Epithelial cell of proximal tubule (primary cell): ENCODE measurements around the gene CNPY1. TPM values are rescaled to one million over a fixed set of nuclear protein-coding genes. Genes with fewer than 3 reads are reported as not detected.

Experiments used
- DNase-seq: peaks from one replicate; pipeline ENCODE4 v3.0.0-alpha.2; 2011; ENCODE audit warnings: low read depth
- H3K4me3 ChIP-seq: 2 replicates; pipeline ENCODE4 v1.5.1; 2011; ENCODE audit warnings: low read depth, mild to moderate bottlenecking, low read length
- total RNA-seq: library from RNA; depleted of rRNA; stranded (reverse); fragments of >200 nt; gene quantifications from 2 replicates; pipeline ENCODE4 v1.2.3, GENCODE V29; 2015
- TF ChIP-seq, protein P1 (sequence below): conservative IDR thresholded peaks from 2 replicates; pipeline ENCODE4 v1.5.1; 2012; ENCODE audit warnings: low read depth, mild to moderate bottlenecking, low read length

CNPY1 gene
- total RNA-seq, 1 donor from 2014 or later, result not detected

DNA sequence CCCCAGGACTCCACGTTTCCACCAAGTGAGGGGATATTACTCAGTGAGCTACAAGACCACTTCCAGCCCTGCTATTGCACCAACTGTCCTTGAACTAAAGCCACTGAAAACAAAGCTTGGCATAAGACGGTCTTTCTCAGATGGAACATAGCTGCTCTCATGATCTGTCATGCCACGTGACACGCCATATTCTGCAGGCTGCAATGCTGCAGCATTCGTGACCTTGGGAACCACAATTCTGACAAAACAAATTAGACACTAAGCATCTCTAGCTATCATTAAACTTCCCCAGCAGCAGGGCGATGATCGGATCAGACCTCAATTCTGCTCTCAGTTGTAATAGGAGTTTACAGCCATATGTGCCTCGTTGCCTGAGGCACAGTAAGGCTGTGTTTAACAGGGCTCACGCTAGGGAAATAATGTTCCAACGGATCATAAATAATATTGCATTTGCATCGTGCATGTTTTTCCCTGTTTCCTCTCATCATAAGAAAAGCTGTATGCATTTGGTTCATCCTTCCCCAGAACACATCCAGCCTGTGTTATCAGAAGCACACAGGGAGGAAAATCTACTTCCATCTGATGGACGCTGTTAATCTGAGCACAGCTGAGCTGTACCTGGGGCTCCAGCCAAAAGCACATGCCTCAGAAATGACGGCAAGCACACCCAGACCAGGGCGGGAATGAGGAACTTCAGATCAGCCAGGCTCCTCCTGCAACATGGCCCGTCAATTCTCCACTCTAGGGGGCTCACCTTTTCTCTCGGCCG, 38.6 kb upstream of the CNPY1 start:
- DNase-seq, result no peak
- TF ChIP-seq, protein P1, sequence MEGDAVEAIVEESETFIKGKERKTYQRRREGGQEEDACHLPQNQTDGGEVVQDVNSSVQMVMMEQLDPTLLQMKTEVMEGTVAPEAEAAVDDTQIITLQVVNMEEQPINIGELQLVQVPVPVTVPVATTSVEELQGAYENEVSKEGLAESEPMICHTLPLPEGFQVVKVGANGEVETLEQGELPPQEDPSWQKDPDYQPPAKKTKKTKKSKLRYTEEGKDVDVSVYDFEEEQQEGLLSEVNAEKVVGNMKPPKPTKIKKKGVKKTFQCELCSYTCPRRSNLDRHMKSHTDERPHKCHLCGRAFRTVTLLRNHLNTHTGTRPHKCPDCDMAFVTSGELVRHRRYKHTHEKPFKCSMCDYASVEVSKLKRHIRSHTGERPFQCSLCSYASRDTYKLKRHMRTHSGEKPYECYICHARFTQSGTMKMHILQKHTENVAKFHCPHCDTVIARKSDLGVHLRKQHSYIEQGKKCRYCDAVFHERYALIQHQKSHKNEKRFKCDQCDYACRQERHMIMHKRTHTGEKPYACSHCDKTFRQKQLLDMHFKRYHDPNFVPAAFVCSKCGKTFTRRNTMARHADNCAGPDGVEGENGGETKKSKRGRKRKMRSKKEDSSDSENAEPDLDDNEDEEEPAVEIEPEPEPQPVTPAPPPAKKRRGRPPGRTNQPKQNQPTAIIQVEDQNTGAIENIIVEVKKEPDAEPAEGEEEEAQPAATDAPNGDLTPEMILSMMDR, result no peak
- H3K4me3 ChIP-seq, result no peak overlapping the region

DNA sequence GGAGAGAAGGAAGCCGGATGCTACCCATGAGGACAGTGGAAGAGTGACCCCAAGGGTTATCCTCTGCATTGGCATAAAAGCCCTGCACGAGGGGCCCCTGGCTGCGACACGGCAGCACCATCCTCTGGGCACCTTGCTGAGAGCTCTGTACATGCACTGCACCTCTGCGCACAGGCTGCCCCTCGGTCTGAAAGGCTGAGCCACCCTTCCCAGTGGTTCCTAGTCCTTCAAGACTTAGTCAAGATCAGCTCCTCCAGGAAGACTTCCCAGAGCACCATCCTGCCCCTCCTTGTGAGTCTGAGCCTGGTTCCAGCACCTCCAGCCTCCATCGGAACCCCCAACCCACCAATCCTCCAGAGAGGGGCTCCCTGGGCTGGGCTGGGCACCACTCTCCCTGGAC, 37.9 kb upstream of the CNPY1 start:
- TF ChIP-seq, protein P1, result no peak
- no peak overlapping the region for H3K4me3 ChIP-seq
- no peak for DNase-seq

DNA sequence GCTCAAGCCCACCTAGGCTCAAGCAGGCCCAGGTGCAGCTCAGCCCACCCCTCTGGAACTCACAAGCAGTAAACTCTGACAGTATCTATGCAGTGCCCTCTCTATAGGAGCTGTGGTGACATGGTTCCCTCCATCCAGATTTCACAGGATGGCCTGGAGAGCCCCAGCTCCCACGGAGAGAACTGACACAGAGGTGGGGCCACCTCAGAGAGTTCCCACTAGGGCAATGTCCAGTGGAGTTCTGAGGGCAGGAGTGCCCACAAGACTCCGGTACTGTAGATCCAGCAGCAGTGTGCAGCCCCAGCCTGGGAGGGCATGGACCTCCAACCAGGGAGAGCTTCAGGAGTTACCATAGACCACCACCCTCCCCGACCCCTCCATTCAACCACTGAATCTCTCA, 37.3 kb upstream of the CNPY1 start:
- TF ChIP-seq, protein P1, result no peak
- no peak for DNase-seq
- no peak overlapping the region for H3K4me3 ChIP-seq

DNA sequence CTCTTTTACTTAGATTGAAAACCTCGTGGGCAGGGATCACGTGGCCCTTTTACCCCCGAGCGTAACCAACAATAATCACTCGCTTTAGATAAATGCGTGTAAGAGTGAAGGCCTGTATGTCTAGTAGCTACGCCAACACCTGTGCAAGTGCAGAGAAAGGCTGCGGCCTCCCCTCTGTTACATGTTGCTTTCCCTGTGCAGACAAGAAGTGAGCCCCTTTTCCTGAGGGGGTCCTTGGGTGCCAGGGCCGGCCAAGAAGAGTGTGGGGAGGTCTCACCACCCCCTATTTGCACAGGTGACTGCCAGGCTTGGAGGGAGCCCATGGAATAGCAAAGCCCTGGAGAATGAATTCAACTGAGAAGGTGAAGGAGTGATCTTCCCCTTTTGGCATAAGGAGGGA, 35.6 kb upstream of the CNPY1 start:
- no peak overlapping the region for H3K4me3 ChIP-seq
- no peak for DNase-seq
- TF ChIP-seq, protein P1, result no peak

DNA sequence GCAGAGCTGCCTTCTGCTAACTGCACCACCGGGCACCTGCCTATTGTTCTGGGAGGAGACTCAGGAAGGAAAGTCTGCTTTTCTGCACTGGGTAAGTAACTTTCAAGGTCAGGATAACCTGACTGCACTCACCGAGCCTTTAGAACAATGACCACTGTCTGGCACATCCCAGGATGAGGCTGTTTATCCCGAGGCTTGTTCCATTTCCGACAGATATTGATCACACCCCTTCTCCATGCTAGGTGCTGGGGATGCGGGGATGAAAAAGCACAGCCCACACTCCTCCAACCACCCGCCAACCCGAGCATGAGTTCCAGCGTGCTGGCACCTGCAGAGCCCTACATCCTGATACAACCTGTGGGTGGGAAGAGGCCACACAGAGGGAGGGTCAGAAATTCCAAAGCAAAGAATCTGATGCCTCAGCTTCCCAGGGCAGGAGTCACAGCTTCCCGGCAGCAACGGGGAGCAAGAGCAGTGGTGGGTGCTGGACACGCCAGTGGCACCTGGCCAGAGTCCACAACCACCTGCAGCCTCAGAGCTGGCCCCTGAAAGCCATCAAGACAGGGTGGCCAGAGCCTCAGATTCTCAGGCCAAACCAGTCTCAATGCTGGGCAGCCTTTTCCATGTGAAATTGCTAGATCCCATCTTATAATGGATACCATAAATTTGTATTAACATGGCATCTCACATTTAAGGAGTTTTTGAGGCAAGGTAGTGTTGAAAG, 34.9 kb upstream of the CNPY1 start:
- no peak for DNase-seq
- H3K4me3 ChIP-seq, result no peak overlapping the region
- TF ChIP-seq, protein P1, result no peak

DNA sequence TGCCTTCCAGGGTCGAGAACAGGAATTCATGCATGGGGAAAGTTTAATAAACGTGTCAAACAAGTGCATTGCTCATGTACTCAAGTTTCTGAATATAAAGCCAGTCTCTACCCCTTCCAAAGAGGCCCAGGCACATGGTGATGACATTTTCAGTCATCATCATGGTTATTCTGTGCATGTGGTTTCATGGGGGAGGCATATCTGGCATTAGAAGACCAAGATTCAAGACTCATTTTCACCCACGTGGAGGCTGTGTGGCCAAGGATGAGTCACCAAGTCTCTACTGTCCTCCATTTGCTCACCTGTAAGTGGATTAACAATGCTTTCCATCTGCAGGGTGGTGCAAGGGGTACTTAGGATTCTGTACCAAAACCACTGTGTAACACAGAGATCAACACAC, 34.0 kb upstream of the CNPY1 start:
- TF ChIP-seq, protein P1, result no peak
- no peak for DNase-seq
- no peak overlapping the region for H3K4me3 ChIP-seq

DNA sequence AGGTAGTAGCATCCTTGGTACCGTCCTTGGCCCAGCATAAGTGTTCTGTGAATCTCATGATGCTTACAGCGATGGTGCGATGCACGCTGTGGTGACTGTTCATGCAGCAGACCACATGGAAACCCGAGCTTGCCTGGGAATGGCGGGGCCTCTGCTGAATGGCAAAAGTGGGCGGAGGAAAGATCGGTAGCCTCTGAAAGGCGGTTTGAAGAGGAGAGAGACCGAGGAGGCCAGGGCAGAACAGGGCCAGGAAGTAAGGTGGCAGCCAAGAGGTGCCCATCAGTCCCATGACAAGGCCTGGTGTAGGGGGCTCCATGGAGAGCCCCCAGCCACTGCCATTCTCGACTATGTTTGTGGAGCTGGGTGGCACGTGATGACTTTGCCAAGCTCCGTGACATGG, 33.2 kb upstream of the CNPY1 start:
- TF ChIP-seq, protein P1, result no peak
- H3K4me3 ChIP-seq, result no peak overlapping the region
- DNase-seq, result no peak
